ENCODE measurements around the gene HTR3B.

The HTR3B gene

GRCh38 chr11:113865873-113866272, 38.7 kb upstream of the HTR3B start:
- TF ChIP-seq, protein P1, sequence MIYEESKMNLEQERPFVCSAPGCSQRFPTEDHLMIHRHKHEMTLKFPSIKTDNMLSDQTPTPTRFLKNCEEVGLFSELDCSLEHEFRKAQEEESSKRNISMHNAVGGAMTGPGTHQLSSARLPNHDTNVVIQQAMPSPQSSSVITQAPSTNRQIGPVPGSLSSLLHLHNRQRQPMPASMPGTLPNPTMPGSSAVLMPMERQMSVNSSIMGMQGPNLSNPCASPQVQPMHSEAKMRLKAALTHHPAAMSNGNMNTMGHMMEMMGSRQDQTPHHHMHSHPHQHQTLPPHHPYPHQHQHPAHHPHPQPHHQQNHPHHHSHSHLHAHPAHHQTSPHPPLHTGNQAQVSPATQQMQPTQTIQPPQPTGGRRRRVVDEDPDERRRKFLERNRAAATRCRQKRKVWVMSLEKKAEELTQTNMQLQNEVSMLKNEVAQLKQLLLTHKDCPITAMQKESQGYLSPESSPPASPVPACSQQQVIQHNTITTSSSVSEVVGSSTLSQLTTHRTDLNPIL (CRISPR knock-in tag; IDR thresholded peaks at IDR 0.05; ENCODE audit: low read depth) = no peak
- TF ChIP-seq, protein P2, sequence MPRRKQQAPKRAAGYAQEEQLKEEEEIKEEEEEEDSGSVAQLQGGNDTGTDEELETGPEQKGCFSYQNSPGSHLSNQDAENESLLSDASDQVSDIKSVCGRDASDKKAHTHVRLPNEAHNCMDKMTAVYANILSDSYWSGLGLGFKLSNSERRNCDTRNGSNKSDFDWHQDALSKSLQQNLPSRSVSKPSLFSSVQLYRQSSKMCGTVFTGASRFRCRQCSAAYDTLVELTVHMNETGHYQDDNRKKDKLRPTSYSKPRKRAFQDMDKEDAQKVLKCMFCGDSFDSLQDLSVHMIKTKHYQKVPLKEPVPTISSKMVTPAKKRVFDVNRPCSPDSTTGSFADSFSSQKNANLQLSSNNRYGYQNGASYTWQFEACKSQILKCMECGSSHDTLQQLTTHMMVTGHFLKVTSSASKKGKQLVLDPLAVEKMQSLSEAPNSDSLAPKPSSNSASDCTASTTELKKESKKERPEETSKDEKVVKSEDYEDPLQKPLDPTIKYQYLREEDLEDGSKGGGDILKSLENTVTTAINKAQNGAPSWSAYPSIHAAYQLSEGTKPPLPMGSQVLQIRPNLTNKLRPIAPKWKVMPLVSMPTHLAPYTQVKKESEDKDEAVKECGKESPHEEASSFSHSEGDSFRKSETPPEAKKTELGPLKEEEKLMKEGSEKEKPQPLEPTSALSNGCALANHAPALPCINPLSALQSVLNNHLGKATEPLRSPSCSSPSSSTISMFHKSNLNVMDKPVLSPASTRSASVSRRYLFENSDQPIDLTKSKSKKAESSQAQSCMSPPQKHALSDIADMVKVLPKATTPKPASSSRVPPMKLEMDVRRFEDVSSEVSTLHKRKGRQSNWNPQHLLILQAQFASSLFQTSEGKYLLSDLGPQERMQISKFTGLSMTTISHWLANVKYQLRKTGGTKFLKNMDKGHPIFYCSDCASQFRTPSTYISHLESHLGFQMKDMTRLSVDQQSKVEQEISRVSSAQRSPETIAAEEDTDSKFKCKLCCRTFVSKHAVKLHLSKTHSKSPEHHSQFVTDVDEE (CRISPR knock-in tag; IDR thresholded peaks at IDR 0.05) = no peak
- TF ChIP-seq TOX (CRISPR knock-in tag; IDR thresholded peaks at IDR 0.05; ENCODE audit: borderline replicate concordance) (no peak), ARNTL (CRISPR knock-in tag; IDR thresholded peaks at IDR 0.05; ENCODE audit: borderline replicate concordance, low read depth) (no peak), GLIS3 (CRISPR knock-in tag; IDR thresholded peaks at IDR 0.05) (no peak), CSRNP3 (CRISPR knock-in tag; IDR thresholded peaks at IDR 0.05) (no peak), ZNF70 (CRISPR knock-in tag; IDR thresholded peaks at IDR 0.05) (no peak), PPARA (CRISPR knock-in tag; IDR thresholded peaks at IDR 0.05; ENCODE audit: borderline replicate concordance) (no peak), ZNF8 (CRISPR knock-in tag; IDR thresholded peaks at IDR 0.05) (no peak), ZNF565 (CRISPR knock-in tag; conservative IDR thresholded peaks at IDR 0.05; ENCODE audit: low read depth) (no peak)
- ATAC-seq = no peak

GRCh38 chr11:113867843-113868503, 36.6 kb upstream of the HTR3B start:
- ATAC-seq = no peak
- TF ChIP-seq CSDC2 (CRISPR knock-in tag; IDR thresholded peaks at IDR 0.05) (no peak), TCF4 (CRISPR knock-in tag; IDR thresholded peaks at IDR 0.05; ENCODE audit: borderline replicate concordance) (no peak), ZNF565 (CRISPR knock-in tag; conservative IDR thresholded peaks at IDR 0.05; ENCODE audit: low read depth) (no peak), ZNF8 (CRISPR knock-in tag; IDR thresholded peaks at IDR 0.05) (no peak), PPARA (CRISPR knock-in tag; IDR thresholded peaks at IDR 0.05; ENCODE audit: borderline replicate concordance) (no peak), PATZ1 (CRISPR knock-in tag; IDR thresholded peaks at IDR 0.05; ENCODE audit: borderline replicate concordance) (no peak), TOX (CRISPR knock-in tag; IDR thresholded peaks at IDR 0.05; ENCODE audit: borderline replicate concordance) (no peak), BACH2 (CRISPR knock-in tag; IDR thresholded peaks at IDR 0.05; ENCODE audit: borderline replicate concordance) (no peak), POU6F1 (CRISPR knock-in tag; IDR thresholded peaks at IDR 0.05; ENCODE audit: borderline replicate concordance, low read depth) (no peak), ARNTL (CRISPR knock-in tag; IDR thresholded peaks at IDR 0.05; ENCODE audit: borderline replicate concordance, low read depth) (no peak), ISL1 (CRISPR knock-in tag; IDR thresholded peaks at IDR 0.05) (no peak), ZFP3 (CRISPR knock-in tag; IDR thresholded peaks at IDR 0.05) (no peak), ZNF70 (CRISPR knock-in tag; IDR thresholded peaks at IDR 0.05) (no peak), OSR1 (CRISPR knock-in tag; IDR thresholded peaks at IDR 0.05) (no peak), RARB (CRISPR knock-in tag; IDR thresholded peaks at IDR 0.05) (no peak), CSRNP3 (CRISPR knock-in tag; IDR thresholded peaks at IDR 0.05) (no peak), ZFP30 (CRISPR knock-in tag; IDR thresholded peaks at IDR 0.05) (no peak), ESRRG (CRISPR knock-in tag; IDR thresholded peaks at IDR 0.05) (no peak), ZC3H10 (CRISPR knock-in tag; IDR thresholded peaks at IDR 0.05) (no peak)
- TF ChIP-seq, protein P1 (CRISPR knock-in tag; IDR thresholded peaks at IDR 0.05; ENCODE audit: low read depth) = no peak
